RPMI7951 (cell line): ENCODE measurements around the gene PANK4. TPM values are rescaled to one million over a fixed set of nuclear protein-coding genes. Genes with fewer than 3 reads are reported as not detected.
A peak's percentile ranks its signal among the peaks of the same experiment; 100 is the strongest.
"Not testable (repeated sequence)": the region's sequence is repeated elsewhere in the genome, so short reads cannot be mapped to it uniquely, and the experiment has no call there.

Experiments used
- DNase-seq: peaks from one replicate; pipeline ENCODE4 v3.0.0-alpha.2; 2012; ENCODE audit warnings: low read depth
- total RNA-seq: library from RNA; depleted of rRNA; stranded (reverse); fragments of >200 nt; shearing (Covaris generic); gene quantifications from 2 replicates; pipeline ENCODE4 v1.2.3, GENCODE V29; 2014; rRNA removed

PANK4 gene
- 15.0 and 17.6 TPM in 2 replicates for total RNA-seq

DNA sequence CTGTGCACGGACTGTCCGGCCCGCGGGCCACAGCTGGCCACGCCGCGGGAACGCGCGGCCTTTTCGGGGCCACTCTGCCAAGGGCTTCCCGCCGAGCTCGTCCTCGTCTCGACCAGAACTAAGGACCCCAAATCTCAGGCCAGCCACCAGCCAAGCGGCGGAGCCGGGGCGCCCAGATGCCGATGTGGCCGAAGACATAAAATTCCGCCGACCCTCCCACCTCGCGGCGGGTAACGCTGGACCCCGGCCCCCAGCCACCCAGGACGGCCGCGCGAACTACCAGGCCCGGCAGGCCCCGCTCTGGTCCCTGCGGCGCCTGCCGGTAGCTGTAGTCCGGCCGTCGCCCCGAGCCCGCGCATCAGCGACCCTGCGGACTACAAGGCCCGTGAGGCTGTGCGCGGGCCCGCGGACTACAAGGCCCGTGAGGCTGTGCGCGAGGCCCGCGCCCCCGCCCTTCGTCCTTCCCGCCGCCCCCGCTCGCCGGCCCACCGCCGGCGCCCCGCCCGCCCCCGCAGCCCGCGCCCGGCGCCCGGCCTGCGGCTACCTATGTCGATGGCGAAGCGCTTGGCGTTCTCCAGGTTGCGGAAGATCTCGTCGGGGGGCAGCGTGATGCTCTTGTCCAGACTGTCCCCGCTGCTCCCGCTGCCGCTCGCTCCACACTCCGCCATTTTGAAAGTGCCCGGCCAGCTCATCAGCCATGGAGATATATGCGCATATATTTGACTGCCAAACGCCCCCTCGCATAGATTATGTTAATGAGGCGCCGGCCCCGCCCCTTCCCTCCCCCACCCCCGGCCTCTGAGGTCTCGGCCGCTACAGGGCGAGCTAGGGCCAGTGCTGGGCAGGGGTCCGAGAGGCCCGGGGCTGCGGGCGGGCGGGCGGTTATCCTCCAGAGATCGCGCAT lies at the start of gene PANK4:
Gene PANK4, minus strand, starts transcription at position 677 of the 904 bp plus-strand sequence. Its CDS starts 9 bp downstream, at position 668.
- DNase-seq: peak; percentile 91

DNA sequence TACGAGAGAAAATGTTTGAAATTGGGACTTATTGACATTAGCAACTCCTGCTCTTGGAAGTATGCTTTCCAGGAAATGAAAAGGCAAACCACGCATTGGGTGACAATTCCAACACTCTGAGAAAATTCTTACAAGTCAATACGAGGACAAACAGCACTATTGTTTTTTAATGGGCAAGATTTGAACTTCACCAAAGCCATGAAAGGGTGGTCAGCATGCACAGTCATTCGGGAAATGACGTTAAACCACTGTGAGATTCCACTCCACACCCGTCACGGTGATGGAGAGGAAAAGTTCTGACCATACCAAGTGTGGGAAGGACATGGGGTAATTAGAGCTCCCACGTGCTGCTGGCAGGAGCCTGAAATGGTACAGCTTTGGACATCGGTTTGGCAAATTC lies 48.0 kb upstream of the PANK4 start:
- DNase-seq: peak; percentile 39

DNA sequence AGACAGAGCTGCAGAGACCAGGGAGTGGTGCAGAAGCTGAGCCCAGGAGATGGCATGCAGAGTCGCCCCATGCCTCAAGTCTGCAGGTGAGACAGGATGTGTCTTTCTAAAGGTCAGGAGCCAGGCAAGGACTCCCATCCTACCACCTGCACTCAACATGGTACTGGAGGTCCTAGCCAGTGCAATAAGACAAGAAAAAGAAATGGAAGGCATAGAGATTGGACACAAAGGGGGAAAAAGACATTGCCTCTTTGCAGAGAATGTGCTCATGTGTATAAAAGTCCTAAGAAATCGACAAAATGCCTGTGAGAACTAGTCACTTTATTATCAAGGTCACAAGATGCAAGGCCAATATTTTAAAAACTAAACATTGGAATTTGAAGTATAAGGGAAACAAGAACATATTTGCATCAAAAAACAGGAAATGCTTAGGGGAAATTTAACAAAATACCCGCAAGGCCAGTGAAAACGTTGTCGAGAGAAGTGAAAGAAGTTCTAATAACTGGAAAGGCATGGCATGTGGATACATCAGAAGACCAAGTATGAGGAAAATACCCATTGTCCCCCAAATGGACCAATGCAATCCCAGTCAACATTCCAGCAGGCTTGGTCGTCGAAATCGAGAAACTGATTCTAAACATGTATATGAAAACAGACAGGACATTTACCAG lies 47.0 kb upstream of the PANK4 start:
- DNase-seq: no peak

DNA sequence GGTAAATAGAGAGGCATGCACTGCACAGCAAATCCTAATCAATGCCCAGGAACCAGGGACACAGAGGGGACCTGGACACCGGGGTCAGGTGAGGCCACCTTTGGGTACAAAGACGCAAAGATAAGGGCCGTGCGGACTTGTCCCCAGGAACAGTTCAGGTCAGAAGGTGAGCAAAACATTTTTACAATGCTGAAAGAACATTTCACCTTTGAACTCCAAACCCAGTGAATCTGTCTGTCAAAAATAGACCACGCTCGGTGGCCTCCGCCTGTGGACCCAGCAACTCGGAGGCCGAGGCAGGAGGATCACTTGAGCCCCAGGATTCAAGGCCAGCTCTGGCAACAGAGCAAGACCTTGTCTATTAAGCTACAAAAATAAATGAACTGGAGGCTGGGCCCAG lies 45.0 kb upstream of the PANK4 start:
- no peak for DNase-seq

GRCh38 chr1:2570332-2570731 lies 43.9 kb upstream of the PANK4 start:
- DNase-seq: no peak

DNA sequence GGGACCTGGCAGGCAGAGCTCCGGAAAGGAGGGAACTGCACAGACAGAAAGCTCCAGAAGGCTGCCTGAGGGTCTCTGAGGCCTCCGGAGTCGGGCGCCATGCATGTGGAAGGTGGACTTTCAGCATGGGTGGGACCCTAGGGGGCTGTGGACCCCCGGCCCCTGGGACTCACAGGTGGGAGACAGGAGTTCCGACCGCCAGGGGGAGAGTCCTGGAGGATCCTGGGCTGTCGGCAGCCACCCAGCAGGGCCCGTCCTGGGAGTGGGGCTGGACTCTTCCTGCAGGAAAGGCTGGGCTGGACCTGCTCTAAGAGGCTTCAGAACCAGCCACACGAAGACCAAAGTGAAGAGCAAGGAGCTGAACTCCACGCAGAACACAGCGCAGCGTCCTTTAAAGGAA lies 43.3 kb upstream of the PANK4 start:
- DNase-seq: not testable (repeated sequence)

DNA sequence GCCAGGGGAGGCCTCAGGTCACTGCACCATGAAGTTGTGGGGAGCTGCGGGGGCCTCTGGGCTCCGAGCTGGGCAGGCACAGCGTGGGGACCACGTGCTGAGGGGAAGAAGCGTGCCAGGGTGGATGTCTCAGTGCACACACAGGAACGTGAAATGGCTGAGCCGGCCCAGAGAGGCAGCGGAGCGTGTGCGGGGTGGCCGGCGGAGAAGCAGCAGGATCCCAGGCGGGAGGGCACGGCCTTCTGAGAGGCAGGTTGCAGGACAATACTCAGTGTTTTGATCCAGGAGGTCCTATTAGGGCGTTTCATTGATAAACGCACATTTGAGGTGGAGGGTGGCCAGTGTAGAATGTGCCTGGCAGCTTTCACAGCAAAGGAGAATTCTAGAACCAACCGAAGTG lies 42.7 kb upstream of the PANK4 start:
- DNase-seq: no peak

- DNase-seq: not testable (repeated sequence)
Observed at GRCh38 chr1:2568187-2568816, 41.9 kb upstream of the PANK4 start.

DNA sequence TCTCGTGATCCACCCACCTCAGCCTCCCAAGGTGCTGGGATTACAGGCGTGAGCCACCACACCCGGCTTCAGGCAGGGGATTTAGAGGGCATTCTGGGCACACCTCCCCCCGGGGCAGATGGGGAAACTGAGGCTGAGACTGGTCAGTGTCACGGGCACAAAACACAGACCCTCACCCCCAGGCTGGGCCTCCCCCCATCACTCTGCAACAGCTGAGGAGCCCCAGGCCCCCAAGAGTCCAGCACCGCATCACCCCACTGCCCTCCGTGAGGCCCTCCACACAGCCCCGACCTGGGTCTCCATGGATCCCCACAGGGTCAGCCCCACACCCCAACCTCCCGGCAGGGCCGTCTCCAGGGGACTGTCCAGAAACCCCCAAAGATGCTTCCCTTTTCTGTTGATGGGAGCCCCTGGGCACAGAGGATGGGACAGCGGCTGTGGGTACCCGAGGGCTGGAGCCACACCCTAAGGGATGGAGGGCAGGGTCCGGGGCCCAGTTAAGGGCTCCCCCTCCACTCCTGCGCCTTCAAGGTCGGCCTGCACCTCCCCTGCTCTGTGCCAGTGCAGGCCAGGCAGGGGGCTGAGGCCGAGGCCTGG lies 40.8 kb upstream of the PANK4 start:
- DNase-seq: no peak

GRCh38 chr1:2566101-2567045 lies 40.0 kb upstream of the PANK4 start:
- peak; percentile 65 for DNase-seq

- no peak for DNase-seq
Observed at GRCh38 chr1:2564815-2565374, 38.5 kb upstream of the PANK4 start.

DNA sequence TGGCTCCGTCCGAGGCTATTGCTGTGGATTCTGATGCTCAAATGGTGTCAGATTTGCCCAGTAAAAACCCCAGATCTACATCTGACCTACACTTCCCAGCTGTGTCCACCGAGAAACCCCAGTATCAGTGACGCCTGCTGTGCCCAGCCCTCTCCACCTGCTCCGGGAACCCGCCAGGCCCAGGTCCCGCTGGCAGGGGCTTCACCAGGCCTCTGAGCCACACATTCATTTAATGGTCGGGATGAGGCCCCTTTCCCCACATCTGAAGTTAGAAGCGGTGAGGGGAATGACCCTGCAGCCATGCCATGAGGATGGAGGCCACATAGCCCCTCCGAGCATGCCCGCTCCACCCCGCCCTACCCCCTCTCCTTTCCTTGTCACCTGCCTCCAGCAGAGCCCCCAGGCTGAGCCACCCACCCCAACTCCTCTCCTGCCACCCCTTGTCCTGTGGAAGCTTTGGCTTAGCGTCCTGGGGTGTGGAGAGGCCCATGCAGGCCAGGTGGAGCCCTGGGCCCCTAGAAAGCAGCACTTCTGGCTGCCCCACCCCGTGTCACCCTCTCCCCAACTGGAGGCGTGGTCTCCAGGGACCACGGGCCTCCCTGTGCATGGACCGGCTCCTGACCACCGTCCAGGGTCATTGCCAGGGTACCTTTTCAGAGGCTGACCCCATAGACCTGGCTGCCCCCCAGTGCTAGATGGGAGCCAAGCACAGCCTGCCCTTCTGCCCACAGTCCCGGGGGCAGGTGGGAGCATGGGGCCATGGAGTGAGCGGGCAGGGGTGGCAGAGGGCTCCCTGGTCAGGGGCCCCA lies 37.8 kb upstream of the PANK4 start:
- DNase-seq: no peak

- no peak for DNase-seq
Observed at GRCh38 chr1:2563205-2563604, 36.8 kb upstream of the PANK4 start.

DNA sequence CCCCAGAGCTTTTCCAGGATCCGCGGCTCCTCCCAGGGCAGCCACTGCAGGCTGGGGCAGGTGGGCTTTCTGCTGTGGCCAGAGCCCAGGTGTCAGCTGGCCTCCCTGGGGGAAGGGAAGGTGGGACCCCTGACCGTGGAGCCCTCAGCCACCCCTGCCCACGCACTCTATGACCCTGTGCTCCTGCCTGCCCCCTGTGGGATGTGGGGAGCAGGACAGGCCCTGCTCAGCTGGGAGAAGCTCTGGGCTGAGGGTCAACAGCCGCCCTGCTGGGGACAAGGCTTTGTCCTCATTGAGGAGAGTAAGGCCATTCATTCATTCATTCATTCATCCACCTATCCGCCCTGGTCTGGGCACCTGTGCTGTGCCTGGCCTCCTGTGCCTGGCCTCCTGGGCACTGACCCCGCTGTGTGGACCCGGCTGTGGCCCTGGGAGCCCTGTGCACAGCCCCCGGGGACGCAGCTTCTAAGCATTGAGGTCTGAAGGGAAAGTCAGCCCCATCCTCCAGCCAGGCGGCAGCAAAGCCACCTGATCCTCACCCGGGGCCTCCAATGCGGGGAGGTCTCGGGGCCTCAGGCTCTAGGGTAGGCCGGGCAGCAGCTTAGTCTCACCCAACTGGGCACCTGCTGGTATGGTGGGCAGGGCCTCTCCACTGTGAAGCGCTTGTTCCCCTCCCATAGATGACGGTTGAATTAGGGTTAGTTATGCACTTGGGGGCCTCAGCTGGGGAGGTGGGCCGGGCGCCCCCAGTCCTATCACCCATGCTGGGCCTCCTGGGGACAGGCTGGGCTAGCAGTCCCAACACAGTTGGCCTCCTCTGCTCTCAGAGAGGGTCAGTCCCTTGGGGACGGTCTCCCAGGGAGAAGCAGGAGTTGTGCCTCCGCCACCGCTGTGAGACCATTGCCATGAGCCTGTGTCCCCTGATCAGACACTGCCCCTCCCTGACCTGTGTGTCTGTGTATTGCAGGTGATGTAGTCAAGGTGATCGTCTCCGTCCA lies 35.8 kb upstream of the PANK4 start:
- DNase-seq: no peak

DNA sequence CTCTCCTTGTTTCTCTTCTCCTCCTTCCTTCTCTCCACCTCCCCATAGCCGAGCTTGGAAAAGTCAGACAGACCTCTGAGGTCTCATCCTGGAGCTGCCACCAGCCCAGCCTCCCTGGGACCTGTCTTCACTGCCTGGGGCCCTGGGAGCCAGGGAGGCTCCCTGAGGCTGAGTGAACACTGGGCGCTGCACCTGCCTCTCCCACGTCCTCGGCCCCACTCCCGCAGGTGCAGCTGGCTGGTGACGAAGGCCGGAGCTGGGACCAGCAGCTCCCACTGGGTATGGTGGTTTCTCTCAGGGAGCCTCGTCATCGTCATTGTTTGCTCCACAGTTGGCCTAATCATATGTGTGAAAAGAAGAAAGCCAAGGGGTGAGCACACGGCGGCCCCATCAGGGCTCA lies 35.0 kb upstream of the PANK4 start:
- DNase-seq: no peak

GRCh38 chr1:2560299-2561073 lies 34.1 kb upstream of the PANK4 start:
- DNase-seq: no peak

- no peak for DNase-seq
Observed at GRCh38 chr1:2559509-2560298, 33.3 kb upstream of the PANK4 start.
